IMR-90 (cell line): ENCODE results near the gene CACNA2D1.

ENCODE experiments used
- BHLHE40 ChIP-seq: fragments of 150-350 bp; IDR thresholded peaks from 2 replicates; pipeline ENCODE4 v1.6.1; 2016; ENCODE audit warnings: mild to moderate bottlenecking, low read depth, low read length
- CEBPB ChIP-seq: IDR thresholded peaks from 2 replicates; pipeline ENCODE4 v1.6.1; 2012; ENCODE audit warnings: low read depth, low read length, improper control_type of control experiment
- CHD1 ChIP-seq: IDR thresholded peaks from 2 replicates; pipeline ENCODE4 v1.6.1; 2012; ENCODE audit warnings: low read depth, low read length, improper control_type of control experiment
- MAFK ChIP-seq: IDR thresholded peaks from 2 replicates; pipeline ENCODE4 v1.6.1; 2012; ENCODE audit warnings: low read depth, low read length, improper control_type of control experiment
- MXI1 ChIP-seq: IDR thresholded peaks from 2 replicates; pipeline ENCODE4 v1.6.1; 2012; ENCODE audit warnings: low read depth, mild to moderate bottlenecking, low read length, moderate library complexity, borderline replicate concordance
- NFE2L2 ChIP-seq: fragments of 150-350 bp; IDR thresholded peaks from 2 replicates; pipeline ENCODE4 v1.6.1; 2016; ENCODE audit warnings: low read depth, mild to moderate bottlenecking, low read length
- POLR2A ChIP-seq: IDR thresholded peaks from 2 replicates; pipeline ENCODE4 v1.6.1; 2012; ENCODE audit warnings: mild to moderate bottlenecking, low read depth, low read length
- RAD21 ChIP-seq: IDR thresholded peaks from 2 replicates; pipeline ENCODE4 v1.6.1; 2012; ENCODE audit warnings: low read length, improper control_type of control experiment
- RCOR1 ChIP-seq: IDR thresholded peaks from 2 replicates; pipeline ENCODE4 v1.6.1; 2012; ENCODE audit warnings: mild to moderate bottlenecking, low read length, improper control_type of control experiment; ENCODE audit not compliant: insufficient replicate concordance
- RFX5 ChIP-seq: IDR thresholded peaks from 2 replicates; pipeline ENCODE4 v1.8.0; 2012; ENCODE audit warnings: low read depth, mild to moderate bottlenecking, low read length, moderate library complexity
- SMC3 ChIP-seq: fragments of 150-350 bp; IDR thresholded peaks from 2 replicates; pipeline ENCODE4 v1.6.1; 2016; ENCODE audit warnings: low read depth, mild to moderate bottlenecking, antibody characterized with exemption, low read length, moderate library complexity
- TF ChIP-seq, protein P1 (sequence below): conservative IDR thresholded peaks from 2 replicates; pipeline ENCODE4 v1.5.1; 2012; ENCODE audit warnings: mild to moderate bottlenecking, low read depth, low read length, improper control_type of control experiment
- TF ChIP-seq, protein P2 (sequence below): fragments of 150-350 bp; IDR thresholded peaks from 2 replicates; pipeline ENCODE4 v1.6.1; 2017; ENCODE audit warnings: mild to moderate bottlenecking, antibody characterized with exemption, low read length, low read depth
- TF ChIP-seq, protein P3 (sequence below): fragments of 150-350 bp; IDR thresholded peaks from 2 replicates; pipeline ENCODE4 v1.6.1; 2016; ENCODE audit warnings: low read depth, mild to moderate bottlenecking, low read length, moderate library complexity, borderline replicate concordance

DNA sequence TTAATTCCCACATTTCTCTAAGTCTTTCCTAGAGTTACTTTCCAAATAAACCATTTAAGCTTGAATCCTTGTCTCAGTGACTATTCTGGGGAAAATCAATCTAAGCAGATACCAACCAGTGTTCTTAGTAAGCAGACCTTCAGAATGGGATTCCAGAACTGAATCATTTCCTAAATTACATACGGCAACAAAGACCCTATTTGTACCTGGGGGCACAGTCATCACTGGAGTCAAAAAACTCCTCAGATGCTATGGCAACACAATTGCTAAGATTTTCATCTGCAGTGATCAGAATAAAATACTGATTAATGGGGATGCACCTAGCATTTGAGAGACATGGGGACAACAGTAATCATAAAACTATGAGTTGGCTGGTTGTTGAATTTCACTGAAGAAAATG is 389.0 kb downstream of the CACNA2D1 start:
- TF ChIP-seq, protein P1, sequence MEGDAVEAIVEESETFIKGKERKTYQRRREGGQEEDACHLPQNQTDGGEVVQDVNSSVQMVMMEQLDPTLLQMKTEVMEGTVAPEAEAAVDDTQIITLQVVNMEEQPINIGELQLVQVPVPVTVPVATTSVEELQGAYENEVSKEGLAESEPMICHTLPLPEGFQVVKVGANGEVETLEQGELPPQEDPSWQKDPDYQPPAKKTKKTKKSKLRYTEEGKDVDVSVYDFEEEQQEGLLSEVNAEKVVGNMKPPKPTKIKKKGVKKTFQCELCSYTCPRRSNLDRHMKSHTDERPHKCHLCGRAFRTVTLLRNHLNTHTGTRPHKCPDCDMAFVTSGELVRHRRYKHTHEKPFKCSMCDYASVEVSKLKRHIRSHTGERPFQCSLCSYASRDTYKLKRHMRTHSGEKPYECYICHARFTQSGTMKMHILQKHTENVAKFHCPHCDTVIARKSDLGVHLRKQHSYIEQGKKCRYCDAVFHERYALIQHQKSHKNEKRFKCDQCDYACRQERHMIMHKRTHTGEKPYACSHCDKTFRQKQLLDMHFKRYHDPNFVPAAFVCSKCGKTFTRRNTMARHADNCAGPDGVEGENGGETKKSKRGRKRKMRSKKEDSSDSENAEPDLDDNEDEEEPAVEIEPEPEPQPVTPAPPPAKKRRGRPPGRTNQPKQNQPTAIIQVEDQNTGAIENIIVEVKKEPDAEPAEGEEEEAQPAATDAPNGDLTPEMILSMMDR, result no peak
- TF ChIP-seq SMC3, result no peak
- no peak for TF ChIP-seq RAD21
- TF ChIP-seq, protein P2, sequence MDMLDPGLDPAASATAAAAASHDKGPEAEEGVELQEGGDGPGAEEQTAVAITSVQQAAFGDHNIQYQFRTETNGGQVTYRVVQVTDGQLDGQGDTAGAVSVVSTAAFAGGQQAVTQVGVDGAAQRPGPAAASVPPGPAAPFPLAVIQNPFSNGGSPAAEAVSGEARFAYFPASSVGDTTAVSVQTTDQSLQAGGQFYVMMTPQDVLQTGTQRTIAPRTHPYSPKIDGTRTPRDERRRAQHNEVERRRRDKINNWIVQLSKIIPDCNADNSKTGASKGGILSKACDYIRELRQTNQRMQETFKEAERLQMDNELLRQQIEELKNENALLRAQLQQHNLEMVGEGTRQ, result no peak
- TF ChIP-seq, protein P3, sequence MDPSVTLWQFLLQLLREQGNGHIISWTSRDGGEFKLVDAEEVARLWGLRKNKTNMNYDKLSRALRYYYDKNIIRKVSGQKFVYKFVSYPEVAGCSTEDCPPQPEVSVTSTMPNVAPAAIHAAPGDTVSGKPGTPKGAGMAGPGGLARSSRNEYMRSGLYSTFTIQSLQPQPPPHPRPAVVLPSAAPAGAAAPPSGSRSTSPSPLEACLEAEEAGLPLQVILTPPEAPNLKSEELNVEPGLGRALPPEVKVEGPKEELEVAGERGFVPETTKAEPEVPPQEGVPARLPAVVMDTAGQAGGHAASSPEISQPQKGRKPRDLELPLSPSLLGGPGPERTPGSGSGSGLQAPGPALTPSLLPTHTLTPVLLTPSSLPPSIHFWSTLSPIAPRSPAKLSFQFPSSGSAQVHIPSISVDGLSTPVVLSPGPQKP, result no peak
- TF ChIP-seq POLR2A, result no peak
- TF ChIP-seq MAFK, result no peak
- no peak for TF ChIP-seq CEBPB
- TF ChIP-seq BHLHE40, result no peak
- no peak for TF ChIP-seq NFE2L2
- no peak for TF ChIP-seq MXI1
- TF ChIP-seq CHD1, result no peak
- no peak for TF ChIP-seq RFX5
- no peak for TF ChIP-seq RCOR1
